ENCODE results near the gene TMEM263. TPM values are rescaled to one million over a fixed set of nuclear protein-coding genes. Genes with fewer than 3 reads are reported as not detected.

Gene TMEM263
- total RNA-seq, 1 donor from 2014 or later, result 19.6 TPM

- H3K27ac ChIP-seq, result no peak overlapping the region
- TF ChIP-seq POLR2AphosphoS5 (IDR thresholded peaks at IDR 0.05; ENCODE audit: insufficient read depth in 1 of 2, low read depth in 1 of 2), result no peak
- no peak for TF ChIP-seq CTCF (IDR thresholded peaks at IDR 0.05)
- TF ChIP-seq POLR2A (IDR thresholded peaks at IDR 0.05), result no peak
- no peak overlapping the region for H3K4me3 ChIP-seq
- H3K4me1 ChIP-seq, result no peaks in the 10 kb centered on the region
- DNase-seq (ENCODE audit: extremely low spot score in 2 of 2), result no peak
- H3K27me3 ChIP-seq, result no peaks in the 10 kb centered on the region
- intact Hi-C loops (cut with DNase I), result no loop called here
- H3K36me3 ChIP-seq, result no peaks in the 10 kb centered on the region
- no peaks in the 10 kb centered on the region for H3K9me3 ChIP-seq
These were observed 29.1 kb upstream of the TMEM263 start for GRCh38 chr12:106926657-106927056.

- H3K4me1 ChIP-seq, result no peaks in the 10 kb centered on the region
- TF ChIP-seq CTCF (IDR thresholded peaks at IDR 0.05), result no peak
- no peak for TF ChIP-seq POLR2A (IDR thresholded peaks at IDR 0.05)
- no peak for TF ChIP-seq POLR2AphosphoS5 (IDR thresholded peaks at IDR 0.05; ENCODE audit: insufficient read depth in 1 of 2, low read depth in 1 of 2)
- no peak overlapping the region for H3K4me3 ChIP-seq
- no peaks in the 10 kb centered on the region for H3K9me3 ChIP-seq
- DNase-seq (ENCODE audit: extremely low spot score in 2 of 2), result no peak
- no peaks in the 10 kb centered on the region for H3K36me3 ChIP-seq
- no peaks in the 10 kb centered on the region for H3K27me3 ChIP-seq
- intact Hi-C loops (cut with DNase I), result no loop called here
- H3K27ac ChIP-seq, result no peak overlapping the region
These were observed 21.4 kb upstream of the TMEM263 start for GRCh38 chr12:106934277-106934676.

- intact Hi-C loops (cut with DNase I), result no loop called here
- Histone ChIP-seq H3K27me3 (no peaks in the 10 kb centered on the region), H3K36me3 (no peaks in the 10 kb centered on the region), H3K4me3 (no peak overlapping the region), H3K9me3 (no peaks in the 10 kb centered on the region), H3K27ac (no peak overlapping the region), H3K4me1 (no peaks in the 10 kb centered on the region)
- DNase-seq (ENCODE audit: extremely low spot score in 2 of 2), result no peak
- TF ChIP-seq POLR2AphosphoS5 (IDR thresholded peaks at IDR 0.05; ENCODE audit: insufficient read depth in 1 of 2, low read depth in 1 of 2) (no peak), POLR2A (IDR thresholded peaks at IDR 0.05) (no peak), CTCF (IDR thresholded peaks at IDR 0.05) (no peak)
These were observed 14.1 kb upstream of the TMEM263 start for GRCh38 chr12:106941481-106942156.

GRCh38 chr12:106942775-106943174, 12.9 kb upstream of the TMEM263 start:
- Histone ChIP-seq H3K27ac (no peak overlapping the region), H3K9me3 (no peaks in the 10 kb centered on the region), H3K4me3 (no peak overlapping the region), H3K36me3 (no peaks in the 10 kb centered on the region), H3K4me1 (no peaks in the 10 kb centered on the region), H3K27me3 (no peaks in the 10 kb centered on the region)
- TF ChIP-seq POLR2A (IDR thresholded peaks at IDR 0.05) (no peak), POLR2AphosphoS5 (IDR thresholded peaks at IDR 0.05; ENCODE audit: insufficient read depth in 1 of 2, low read depth in 1 of 2) (no peak), CTCF (IDR thresholded peaks at IDR 0.05) (no peak)
- intact Hi-C loops (cut with DNase I), result no loop called here
- DNase-seq (ENCODE audit: extremely low spot score in 2 of 2), result no peak

GRCh38 chr12:106945261-106945851, 10.4 kb upstream of the TMEM263 start:
- Histone ChIP-seq H3K4me3 (no peak overlapping the region), H3K27ac (no peak overlapping the region), H3K36me3 (no peaks in the 10 kb centered on the region), H3K27me3 (no peaks in the 10 kb centered on the region), H3K9me3 (no peaks in the 10 kb centered on the region), H3K4me1 (no peaks in the 10 kb centered on the region)
- intact Hi-C loops (cut with DNase I), result no loop called here
- TF ChIP-seq POLR2AphosphoS5 (IDR thresholded peaks at IDR 0.05; ENCODE audit: insufficient read depth in 1 of 2, low read depth in 1 of 2) (no peak), CTCF (IDR thresholded peaks at IDR 0.05) (no peak), POLR2A (IDR thresholded peaks at IDR 0.05) (no peak)
- no peak for DNase-seq (ENCODE audit: extremely low spot score in 2 of 2)

Data from vagina (tissue), 2 donors.